Activated T-cell treated with anti-CD3 and anti-CD28 coated beads for 4 hours (primary cell): Measurements from ENCODE around the gene IL1RN.

ENCODE experiments used
- DNase-seq: peaks from one replicate; pipeline ENCODE4 v3.0.0-alpha.2; 2020

Gene IL1RN

GRCh38 chr2:113157897-113158753 lies 30.7 kb downstream of the IL1RN start:
- no peak for DNase-seq

- no peak for DNase-seq
Measured at GRCh38 chr2:113158884-113159553, 31.6 kb downstream of the IL1RN start.

- DNase-seq = no peak
Measured at GRCh38 chr2:113160248-113160647, 32.9 kb downstream of the IL1RN start.

- no peak for DNase-seq
Measured at GRCh38 chr2:113160962-113161361, 33.6 kb downstream of the IL1RN start.

GRCh38 chr2:113162173-113162572 lies 34.8 kb downstream of the IL1RN start:
- no peak for DNase-seq

GRCh38 chr2:113162869-113163268 lies 35.5 kb downstream of the IL1RN start:
- no peak for DNase-seq

GRCh38 chr2:113164215-113164929 lies 37.0 kb downstream of the IL1RN start:
- no peak for DNase-seq

GRCh38 chr2:113164930-113165585 lies 37.7 kb downstream of the IL1RN start:
- no peak for DNase-seq

GRCh38 chr2:113166187-113166645 lies 38.8 kb downstream of the IL1RN start:
- no peak for DNase-seq

GRCh38 chr2:113167115-113167932 lies 39.9 kb downstream of the IL1RN start:
- DNase-seq = no peak

- no peak for DNase-seq
Measured at GRCh38 chr2:113167962-113168340, 40.6 kb downstream of the IL1RN start.

- DNase-seq = no peak
Measured at GRCh38 chr2:113169002-113169530, 41.7 kb downstream of the IL1RN start.

GRCh38 chr2:113169586-113169985 lies 42.2 kb downstream of the IL1RN start:
- no peak for DNase-seq

- no peak for DNase-seq
Measured at GRCh38 chr2:113171334-113172075, 44.1 kb downstream of the IL1RN start.

- DNase-seq = no peak
Measured at GRCh38 chr2:113172721-113173541, 45.5 kb downstream of the IL1RN start.

- DNase-seq = peak; percentile 73
Measured at GRCh38 chr2:113173542-113174375, 46.4 kb downstream of the IL1RN start, which contains the start of gene PSD4. Gene PSD4, plus strand, starts transcription at chr2:113173971. Its CDS starts 8,486 bp downstream, at chr2:113182457.

- no peak for DNase-seq
Measured at GRCh38 chr2:113174376-113174750, 47.0 kb downstream of the IL1RN start.

GRCh38 chr2:113175042-113175628 lies 47.7 kb downstream of the IL1RN start:
- no peak for DNase-seq
